HG03469 (cell line): ENCODE results near the gene SLC8A2.
"Not testable (repeated sequence)": the region's sequence is repeated elsewhere in the genome, so short reads cannot be mapped to it uniquely, and the experiment has no call there.

Experiments
- ATAC-seq: cut with Tn5 transposase; IDR thresholded peaks from one replicate; pipeline ENCODE4 v1.9.1; 2021; ENCODE audit warnings: mild to moderate bottlenecking, moderate library complexity, moderate number of reproducible peaks; ENCODE audit not compliant: unreplicated experiment

SLC8A2 gene

GRCh38 chr19:47384533-47384932 lies 87.2 kb downstream of the SLC8A2 start:
- ATAC-seq, result not testable (repeated sequence)

GRCh38 chr19:47383890-47384289 lies 87.8 kb downstream of the SLC8A2 start:
- not testable (repeated sequence) for ATAC-seq

- ATAC-seq, result no peak
Measured at GRCh38 chr19:47381653-47382279, 89.9 kb downstream of the SLC8A2 start.

GRCh38 chr19:47381121-47381520 lies 90.6 kb downstream of the SLC8A2 start:
- no peak for ATAC-seq

- no peak for ATAC-seq
Measured at GRCh38 chr19:47380559-47380958, 91.1 kb downstream of the SLC8A2 start.

- no peak for ATAC-seq
Measured at GRCh38 chr19:47379381-47379938, 92.2 kb downstream of the SLC8A2 start.

- ATAC-seq, result no peak
Measured at GRCh38 chr19:47378246-47378645, 93.4 kb downstream of the SLC8A2 start.
